ENCODE measurements around the gene NTMT2.

Gene NTMT2

GRCh38 chr1:170209125-170209524 is 63.4 kb downstream of the NTMT2 start:
- no peak overlapping the region for H3K27ac ChIP-seq (ENCODE audit: low read depth, low read length)
- H3K27me3 ChIP-seq (ENCODE audit: control insufficient read depth, insufficient read depth, low read length): no peaks in the 10 kb centered on the region
- H3K36me3 ChIP-seq (ENCODE audit: control insufficient read depth, insufficient read depth, low read length): no peaks in the 10 kb centered on the region
- no peak overlapping the region for H3K4me3 ChIP-seq (ENCODE audit: low read depth, low read length)
- no peak overlapping the region for H3K9ac ChIP-seq (ENCODE audit: low read length)
- peaks cover 22% of the 10 kb centered on the region for H3K9me3 ChIP-seq (ENCODE audit: control insufficient read depth, insufficient read depth, low read depth, low read length)
- peaks cover 5% of the 10 kb centered on the region; the same call in 1 of the 2 replicates for H3K4me1 ChIP-seq (ENCODE audit: control insufficient read depth, insufficient read depth, low read length)

- no peaks in the 10 kb centered on the region for H3K27me3 ChIP-seq (ENCODE audit: control insufficient read depth, insufficient read depth, low read length)
- no peaks in the 10 kb centered on the region for H3K36me3 ChIP-seq (ENCODE audit: control insufficient read depth, insufficient read depth, low read length)
- H3K4me3 ChIP-seq (ENCODE audit: low read depth, low read length): no peak overlapping the region
- H3K9me3 ChIP-seq (ENCODE audit: control insufficient read depth, insufficient read depth, low read depth, low read length): peaks cover 22% of the 10 kb centered on the region
- H3K9ac ChIP-seq (ENCODE audit: low read length): no peak overlapping the region
- H3K4me1 ChIP-seq (ENCODE audit: control insufficient read depth, insufficient read depth, low read length): no peaks in the 10 kb centered on the region
- no peak overlapping the region for H3K27ac ChIP-seq (ENCODE audit: low read depth, low read length)
Measured at GRCh38 chr1:170210142-170210541, 64.4 kb downstream of the NTMT2 start.

- no peak overlapping the region for H3K9ac ChIP-seq (ENCODE audit: low read length)
- H3K27ac ChIP-seq (ENCODE audit: low read depth, low read length): no peak overlapping the region
- no peaks in the 10 kb centered on the region for H3K27me3 ChIP-seq (ENCODE audit: control insufficient read depth, insufficient read depth, low read length)
- H3K9me3 ChIP-seq (ENCODE audit: control insufficient read depth, insufficient read depth, low read depth, low read length): 0 out of 2 replicates have a peak, but pooled peaks cover under 1% of the 10 kb centered on the region
- H3K36me3 ChIP-seq (ENCODE audit: control insufficient read depth, insufficient read depth, low read length): no peaks in the 10 kb centered on the region
- H3K4me3 ChIP-seq (ENCODE audit: low read depth, low read length): no peak overlapping the region
- H3K4me1 ChIP-seq (ENCODE audit: control insufficient read depth, insufficient read depth, low read length): no peaks in the 10 kb centered on the region
Measured at GRCh38 chr1:170213596-170213995, 67.8 kb downstream of the NTMT2 start.

GRCh38 chr1:170214117-170215032 is 68.6 kb downstream of the NTMT2 start:
- no peaks in the 10 kb centered on the region for H3K4me1 ChIP-seq (ENCODE audit: control insufficient read depth, insufficient read depth, low read length)

GRCh38 chr1:170215072-170215885 is 69.5 kb downstream of the NTMT2 start:
- Histone ChIP-seq H3K4me3 (ENCODE audit: low read depth, low read length) (no peak overlapping the region), H3K27me3 (ENCODE audit: control insufficient read depth, insufficient read depth, low read length) (no peaks in the 10 kb centered on the region), H3K36me3 (ENCODE audit: control insufficient read depth, insufficient read depth, low read length) (no peaks in the 10 kb centered on the region), H3K9ac (ENCODE audit: low read length) (no peak overlapping the region), H3K27ac (ENCODE audit: low read depth, low read length) (no peak overlapping the region), H3K9me3 (ENCODE audit: control insufficient read depth, insufficient read depth, low read depth, low read length) (no peaks in the 10 kb centered on the region), H3K4me1 (ENCODE audit: control insufficient read depth, insufficient read depth, low read length) (no peaks in the 10 kb centered on the region)

More at GRCh38 chr1:170214117-170215032, 68.6 kb downstream of the NTMT2 start:
- Histone ChIP-seq H3K27me3 (ENCODE audit: control insufficient read depth, insufficient read depth, low read length) (no peaks in the 10 kb centered on the region), H3K36me3 (ENCODE audit: control insufficient read depth, insufficient read depth, low read length) (no peaks in the 10 kb centered on the region), H3K9me3 (ENCODE audit: control insufficient read depth, insufficient read depth, low read depth, low read length) (no peaks in the 10 kb centered on the region), H3K4me3 (ENCODE audit: low read depth, low read length) (no peak overlapping the region), H3K27ac (ENCODE audit: low read depth, low read length) (no peak overlapping the region), H3K9ac (ENCODE audit: low read length) (no peak overlapping the region)

GRCh38 chr1:170217517-170218256 is 71.9 kb downstream of the NTMT2 start:
- H3K27ac ChIP-seq (ENCODE audit: low read depth, low read length): no peak overlapping the region
- H3K9ac ChIP-seq (ENCODE audit: low read length): no peak overlapping the region
- H3K36me3 ChIP-seq (ENCODE audit: control insufficient read depth, insufficient read depth, low read length): no peaks in the 10 kb centered on the region
- no peaks in the 10 kb centered on the region for H3K27me3 ChIP-seq (ENCODE audit: control insufficient read depth, insufficient read depth, low read length)
- H3K4me1 ChIP-seq (ENCODE audit: control insufficient read depth, insufficient read depth, low read length): no peaks in the 10 kb centered on the region
- no peak overlapping the region for H3K4me3 ChIP-seq (ENCODE audit: low read depth, low read length)
- H3K9me3 ChIP-seq (ENCODE audit: control insufficient read depth, insufficient read depth, low read depth, low read length): no peaks in the 10 kb centered on the region

GRCh38 chr1:170218257-170218650 is 72.5 kb downstream of the NTMT2 start:
- H3K4me3 ChIP-seq (ENCODE audit: low read depth, low read length): no peak overlapping the region
- no peak overlapping the region for H3K9ac ChIP-seq (ENCODE audit: low read length)
- H3K27ac ChIP-seq (ENCODE audit: low read depth, low read length): no peak overlapping the region
- no peaks in the 10 kb centered on the region for H3K36me3 ChIP-seq (ENCODE audit: control insufficient read depth, insufficient read depth, low read length)
- no peaks in the 10 kb centered on the region for H3K4me1 ChIP-seq (ENCODE audit: control insufficient read depth, insufficient read depth, low read length)
- no peaks in the 10 kb centered on the region for H3K9me3 ChIP-seq (ENCODE audit: control insufficient read depth, insufficient read depth, low read depth, low read length)
- H3K27me3 ChIP-seq (ENCODE audit: control insufficient read depth, insufficient read depth, low read length): no peaks in the 10 kb centered on the region

Data from HUES6 (cell line).